Smooth muscle cell (in vitro differentiated cells): ENCODE data around the gene MYLK4. TPM values are rescaled to one million over a fixed set of nuclear protein-coding genes. Genes with fewer than 3 reads are reported as not detected.

Source experiments
- DNase-seq: peaks from one replicate; lab custom pipeline; 2025; ENCODE audit not compliant: unreplicated experiment; lab: John Stamatoyannopoulos, UW
- H2AFZ ChIP-seq: fragments of 200-600 bp; sonication (generic); 2 replicates; pipeline ENCODE4 v1.6.0; 2016; ENCODE audit warnings: antibody characterized with exemption, low read depth, mild to moderate bottlenecking
- H3F3A ChIP-seq: fragments of 200-600 bp; sonication (generic); 2 replicates; pipeline ENCODE4 v1.6.0; 2017; ENCODE audit warnings: antibody characterized with exemption, low read depth
- H3K27ac ChIP-seq: fragments of 200-600 bp; sonication (generic); 2 replicates; pipeline ENCODE4 v1.5.1; 2016; ENCODE audit warnings: low read depth, mild to moderate bottlenecking
- H3K27me3 ChIP-seq: fragments of 200-600 bp; sonication (generic); 2 replicates; pipeline ENCODE4 v1.6.1; 2016; ENCODE audit warnings: low read depth, mild to moderate bottlenecking
- H3K36me3 ChIP-seq: fragments of 200-600 bp; sonication (generic); 2 replicates; pipeline ENCODE4 v1.5.1; 2016; ENCODE audit warnings: low read depth
- H3K4me1 ChIP-seq: fragments of 200-600 bp; sonication (generic); 2 replicates; pipeline ENCODE4 v1.5.1; 2016; ENCODE audit warnings: low read depth
- H3K4me2 ChIP-seq: fragments of 200-600 bp; sonication (generic); 2 replicates; pipeline ENCODE4 v1.6.0; 2016; ENCODE audit warnings: mild to moderate bottlenecking
- H3K4me3 ChIP-seq: fragments of 200-600 bp; sonication (generic); 2 replicates; pipeline ENCODE4 v1.5.1; 2016; ENCODE audit warnings: mild to moderate bottlenecking
- H3K79me2 ChIP-seq: fragments of 200-600 bp; sonication (generic); 2 replicates; pipeline ENCODE4 v1.6.0; 2016; ENCODE audit warnings: low read depth, mild to moderate bottlenecking
- H3K9ac ChIP-seq: fragments of 200-600 bp; sonication (generic); 2 replicates; pipeline ENCODE4 v1.6.0; 2016; ENCODE audit warnings: low read depth
- H3K9me3 ChIP-seq: fragments of 200-600 bp; sonication (generic); replicated peaks from 2 replicates; pipeline ENCODE4 v1.5.1; 2016; ENCODE audit warnings: low read depth
- H4K20me1 ChIP-seq: fragments of 200-600 bp; sonication (generic); 2 replicates; pipeline ENCODE4 v1.6.0; 2016; ENCODE audit warnings: low read depth
- CTCF ChIP-seq: fragments of 200-600 bp; sonication (generic); IDR thresholded peaks from 2 replicates; pipeline ENCODE4 v1.5.1; 2017; ENCODE audit warnings: borderline replicate concordance, mild to moderate bottlenecking, antibody characterized with exemption; ENCODE audit not compliant: insufficient read depth, poor library complexity, severe bottlenecking
- WGBS: methylation state at CpG from one replicate; pipeline ENCODE4 v1.1.7; 2016; ENCODE audit warnings: low lambda C conversion rate; 5-methylcytosine and 5-hydroxymethylcytosine counted together
- polyA plus RNA-seq: library from polyadenylated mRNA; unstranded; fragments of >200 nt; fragmentation: Nextera tagmentation; extraction: Ambion mirVana; gene quantifications from 2 replicates; pipeline ENCODE4 v1.2.1, GENCODE V29; 2016
- total RNA-seq: library from RNA; depleted of rRNA; stranded (reverse); fragments of >200 nt; gene quantifications from 2 replicates; pipeline ENCODE4 v1.2.3, GENCODE V29; 2014

The MYLK4 gene
- total and polyA plus RNA-seq, 2 experiments from 2014 or later = 0.21 to 0.90 TPM

DNA sequence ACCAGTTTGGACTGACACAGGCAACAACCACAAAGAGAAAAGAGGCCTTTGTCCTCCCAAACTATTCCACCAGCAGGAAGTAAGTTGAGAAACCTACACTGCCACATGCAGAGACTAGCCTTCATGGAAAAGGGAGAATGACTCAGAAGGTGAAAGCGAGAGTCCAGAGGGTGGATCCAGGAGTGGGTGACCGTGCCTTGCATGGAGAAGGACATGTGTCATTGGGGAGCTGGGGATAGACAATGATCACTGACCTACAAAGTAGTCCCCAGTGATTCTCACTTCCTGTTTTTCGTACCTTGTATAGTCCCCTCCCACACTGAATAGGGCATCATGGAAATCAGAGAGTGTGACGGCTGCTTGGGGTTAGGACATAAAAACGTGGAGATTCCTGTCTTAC, 91.9 kb downstream of the MYLK4 start:
- TF ChIP-seq CTCF = no peak
- H3F3A ChIP-seq = no peaks in the 10 kb centered on the region
- no peak overlapping the region for H3K4me2 ChIP-seq
- H3K9ac ChIP-seq = no peak overlapping the region
- H3K9me3 ChIP-seq = no peaks in the 10 kb centered on the region
- H2AFZ ChIP-seq = no peak overlapping the region
- no peaks in the 10 kb centered on the region for H3K79me2 ChIP-seq
- peaks cover 17% of the 10 kb centered on the region for H3K4me1 ChIP-seq
- H3K27me3 ChIP-seq = no peaks in the 10 kb centered on the region
- no peaks in the 10 kb centered on the region for H4K20me1 ChIP-seq
- H3K36me3 ChIP-seq = no peaks in the 10 kb centered on the region
- H3K4me3 ChIP-seq = no peak overlapping the region
- H3K27ac ChIP-seq = peak overlapping the region; percentile 23
- no peak for DNase-seq
- 90% methylated on average over 5 of the region's 5 CpGs for WGBS

- TF ChIP-seq CTCF = no peak
Observed at GRCh38 chr6:2656460-2657079, 94.2 kb downstream of the MYLK4 start.

DNA sequence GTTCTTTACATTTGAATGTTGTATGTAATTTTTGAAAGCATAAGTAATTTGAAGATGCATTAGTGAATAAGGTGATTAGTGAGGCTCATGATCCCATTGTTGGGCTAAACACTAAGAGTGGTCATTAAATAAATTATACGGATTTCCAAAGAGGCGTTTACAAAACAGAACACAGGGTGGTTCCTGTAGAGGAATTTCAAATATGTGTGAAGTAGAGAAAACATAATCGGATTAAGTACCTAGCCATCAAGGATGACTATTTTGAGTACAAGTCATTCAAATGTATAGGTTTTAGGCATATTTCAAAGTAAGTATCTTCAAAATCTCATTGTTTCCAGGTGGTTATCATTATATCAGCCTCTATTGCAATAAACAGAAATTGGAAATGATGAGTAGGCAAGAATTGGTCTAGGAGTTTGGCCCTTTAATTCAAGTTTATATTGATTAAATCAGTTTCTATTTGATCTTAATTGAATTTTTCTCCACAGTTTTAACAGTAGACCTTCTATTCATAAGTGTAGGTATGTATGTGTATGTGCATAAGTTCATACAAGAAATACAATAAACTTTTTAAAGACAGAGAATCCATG, 94.8 kb downstream of the MYLK4 start:
- WGBS = 49% methylated on average over 3 of the region's 3 CpGs

More at GRCh38 chr6:2656460-2657079, 94.2 kb downstream of the MYLK4 start:
- Histone ChIP-seq H3K27ac (no peak overlapping the region), H3K9me3 (no peaks in the 10 kb centered on the region), H4K20me1 (no peaks in the 10 kb centered on the region), H3K27me3 (no peaks in the 10 kb centered on the region), H2AFZ (no peak overlapping the region), H3K4me2 (no peak overlapping the region), H3K36me3 (no peaks in the 10 kb centered on the region), H3K4me3 (no peak overlapping the region), H3K9ac (no peak overlapping the region), H3K4me1 (peaks cover 17% of the 10 kb centered on the region), H3K79me2 (no peaks in the 10 kb centered on the region), H3F3A (no peaks in the 10 kb centered on the region)
- 85% methylated on average over 5 of the region's 5 CpGs for WGBS
- no peak for DNase-seq

More for the DNA sequence above, 94.8 kb downstream of the MYLK4 start:
- Histone ChIP-seq H3K4me2 (no peak overlapping the region), H3K27me3 (no peaks in the 10 kb centered on the region), H3K36me3 (no peaks in the 10 kb centered on the region), H3K4me3 (no peak overlapping the region), H3K27ac (no peak overlapping the region), H3K9ac (no peak overlapping the region), H2AFZ (no peak overlapping the region), H3K4me1 (peaks cover 17% of the 10 kb centered on the region), H3K79me2 (no peaks in the 10 kb centered on the region), H4K20me1 (no peaks in the 10 kb centered on the region), H3K9me3 (no peaks in the 10 kb centered on the region), H3F3A (no peaks in the 10 kb centered on the region)
- DNase-seq = no peak
- TF ChIP-seq CTCF = no peak
